SK-N-SH (cell line): ENCODE results near the gene SMLR1. TPM values are rescaled to one million over a fixed set of nuclear protein-coding genes. Genes with fewer than 3 reads are reported as not detected.

Experiments
- CTCF ChIA-PET: fragments of 300-600, 350-600 bp; formaldehyde crosslinking; extraction: SDS; loops from one replicate; lab custom pipeline; 2021; lab: Yijun Ruan, JAX
- POLR2A ChIA-PET: fragments of 350-600 bp; sonication (Branson Sonifier 250); formaldehyde crosslinking; extraction: SDS; loops from one replicate; lab custom pipeline; 2020; ENCODE audit warnings: antibody characterized with exemption, inconsistent platforms; lab: Yijun Ruan, JAX
- DNase-seq: peaks from one replicate; pipeline ENCODE4 v3.0.0; 2012
- H2AFZ ChIP-seq: fragments of 200-600 bp; sonication (generic); 2 replicates; pipeline ENCODE4 v1.8.1; 2016; ENCODE audit warnings: antibody characterized with exemption, mild to moderate bottlenecking, low read depth
- H3F3A ChIP-seq: fragments of 200-600 bp; sonication (generic); replicated peaks from 2 replicates; pipeline ENCODE3; 2016; ENCODE audit warnings: antibody characterized with exemption, mild to moderate bottlenecking; ENCODE audit not compliant: insufficient read depth
- H3K27ac ChIP-seq, 2 experiments: fragments of 200-500 bp in 1 of 2; fragments of 200-600 bp in 1 of 2; sonication (Bioruptor generic) in 1 of 2; sonication (generic), shearing (Covaris generic) in 1 of 2; 2 replicates each; pipeline versions ENCODE4 v1.5.1 to v1.6.1; 2014 to 2016; ENCODE audit warnings: low read depth in 2 of 2, inconsistent platforms in 1 of 2, low read length in 1 of 2, mild to moderate bottlenecking in 1 of 2, mixed read lengths in 1 of 2
- H3K27me3 ChIP-seq: fragments of 200-600 bp; sonication (generic), shearing (Covaris generic); 2 replicates; pipeline ENCODE4 v1.6.1; 2016; ENCODE audit warnings: mixed run types; ENCODE audit not compliant: insufficient read depth
- H3K36me3 ChIP-seq, 2 experiments: fragments of 200-500 bp in 1 of 2; fragments of 200-600 bp in 1 of 2; sonication (Bioruptor generic) in 1 of 2; sonication (generic) in 1 of 2; replicated peaks in 1 of 2; 2 replicates each; pipeline versions ENCODE3 to v1.5.1; 2014 to 2016; ENCODE audit warnings: low read length in 1 of 2, mild to moderate bottlenecking in 1 of 2; ENCODE audit not compliant: insufficient read depth in 2 of 2, control insufficient read depth in 1 of 2
- H3K4me1 ChIP-seq, 2 experiments: fragments of 200-500 bp in 1 of 2; fragments of 200-600 bp in 1 of 2; sonication (Bioruptor generic) in 1 of 2; sonication (generic), shearing (Covaris generic) in 1 of 2; 2 replicates each; pipeline versions ENCODE4 v1.5.1 to v1.6.1; 2014 to 2016; ENCODE audit warnings: low read depth in 1 of 2, low read length in 1 of 2, mixed run types in 1 of 2; ENCODE audit not compliant: insufficient read depth in 2 of 2, control insufficient read depth in 1 of 2
- H3K4me2 ChIP-seq: fragments of 200-600 bp; sonication (generic), shearing (Covaris generic); 2 replicates; pipeline ENCODE4 v1.6.1; 2017; ENCODE audit warnings: mixed run types
- H3K4me3 ChIP-seq, 2 experiments: fragments of 200-500 bp in 1 of 2; fragments of 200-600 bp in 1 of 2; sonication (Bioruptor generic) in 1 of 2; sonication (generic), shearing (Covaris generic) in 1 of 2; 2 replicates each; pipeline versions ENCODE4 v1.5.1 to v1.8.1; 2014 to 2016; ENCODE audit warnings: low read depth in 2 of 2, inconsistent platforms in 1 of 2, low read length in 1 of 2, mild to moderate bottlenecking in 1 of 2, mixed read lengths in 1 of 2, moderate library complexity in 1 of 2
- H3K79me2 ChIP-seq: fragments of 200-600 bp; sonication (generic); 2 replicates; pipeline ENCODE4 v1.8.1; 2017; ENCODE audit warnings: mild to moderate bottlenecking; ENCODE audit not compliant: insufficient read depth
- H3K9ac ChIP-seq: fragments of 200-600 bp; sonication (generic); 2 replicates; pipeline ENCODE4 v1.6.1; 2017; ENCODE audit warnings: mixed run types
- H3K9me2 ChIP-seq: fragments of 200-600 bp; sonication (generic); 2 replicates; pipeline ENCODE4 v1.6.1; 2017; ENCODE audit warnings: mixed run types
- H3K9me3 ChIP-seq: fragments of 200-600 bp; sonication (generic); 2 replicates; pipeline ENCODE4 v1.6.1; 2017; ENCODE audit warnings: mixed run types, mild to moderate bottlenecking, moderate library complexity
- H4K20me1 ChIP-seq: fragments of 200-600 bp; sonication (generic); 2 replicates; pipeline ENCODE4 v1.6.1; 2017; ENCODE audit warnings: mild to moderate bottlenecking, mixed run types; ENCODE audit not compliant: insufficient read depth
- JUND ChIP-seq: IDR thresholded peaks from 2 replicates; pipeline ENCODE4 v1.4.0; 2012
- MXI1 ChIP-seq: IDR thresholded peaks from 2 replicates; pipeline ENCODE4 v1.6.1; 2012; ENCODE audit warnings: mild to moderate bottlenecking, low read depth, low read length, improper control_type of control experiment
- NRF1 ChIP-seq: IDR thresholded peaks from 2 replicates; pipeline ENCODE4 v1.6.1; 2012; ENCODE audit warnings: low read depth, mild to moderate bottlenecking, low read length
- RAD21 ChIP-seq: IDR thresholded peaks from 2 replicates; pipeline ENCODE4 v1.6.1; 2012; ENCODE audit warnings: mild to moderate bottlenecking, low read length
- REST ChIP-seq: IDR thresholded peaks from 2 replicates; pipeline ENCODE4 v1.6.1; 2012; ENCODE audit warnings: mild to moderate bottlenecking, low read depth, low read length, moderate library complexity
- RFX5 ChIP-seq: IDR thresholded peaks from 2 replicates; pipeline ENCODE4 v1.6.1; 2012; ENCODE audit warnings: mild to moderate bottlenecking, improper control_type of control experiment, low read length
- SIN3A ChIP-seq: IDR thresholded peaks from 2 replicates; pipeline ENCODE4 v1.6.1; 2012; ENCODE audit warnings: low read depth, mild to moderate bottlenecking, low read length, moderate library complexity, borderline replicate concordance
- SMC3 ChIP-seq: IDR thresholded peaks from 2 replicates; pipeline ENCODE4 v1.6.1; 2012; ENCODE audit warnings: low read depth, low read length, improper control_type of control experiment
- YY1 ChIP-seq: IDR thresholded peaks from 2 replicates; pipeline ENCODE4 v1.4.0; 2012; ENCODE audit warnings: low read depth, mild to moderate bottlenecking
- WGBS: methylation state at CpG from one replicate; pipeline ENCODE4 v1.1.6; 2017; ENCODE audit warnings: low lambda C conversion rate; 5-methylcytosine and 5-hydroxymethylcytosine counted together
- polyA plus RNA-seq, 3 experiments: library from polyadenylated mRNA; depleted of rRNA; stranded (reverse); fragments of >200 nt; gene quantifications; 2 replicates each; pipeline ENCODE4 v1.2.3, GENCODE V29; 2012
- TF ChIP-seq, protein P1 (sequence below): fragments of 150-350 bp; IDR thresholded peaks from 2 replicates; pipeline ENCODE4 v1.6.1; 2016; ENCODE audit warnings: mild to moderate bottlenecking, low read depth, low read length
- TF ChIP-seq, protein P2 (sequence below): IDR thresholded peaks from 2 replicates; pipeline ENCODE4; 2012

SMLR1 gene
- polyA plus RNA-seq, 1 of the 3 experiments (the other 2 are of a cell fraction), result 0.03 TPM

DNA sequence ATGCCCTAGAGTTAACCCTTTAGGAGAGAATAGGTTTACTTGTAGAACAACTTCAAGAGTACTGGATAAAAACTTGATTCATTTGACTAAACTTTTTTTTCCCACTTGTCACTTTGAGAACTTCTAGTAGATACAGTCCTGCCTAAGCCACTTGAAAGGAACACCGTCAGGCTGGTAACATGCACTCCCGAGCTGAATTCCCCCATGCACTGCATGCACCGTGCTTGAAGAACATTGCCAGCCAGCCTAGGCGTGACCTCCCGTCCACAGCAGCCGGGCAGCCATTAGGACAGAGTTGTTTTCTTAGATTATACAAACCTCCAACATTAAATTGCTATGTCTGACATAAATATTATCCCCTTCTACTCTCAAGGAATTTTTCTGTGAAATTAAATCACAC, 52.6 kb downstream of the SMLR1 start:
- 14% methylated on average over 5 of the region's 6 CpGs for WGBS
- Histone ChIP-seq H3K9me3 (no peaks in the 10 kb centered on the region), H3K4me1 (no peaks in the 10 kb centered on the region), H3K27ac (no peak overlapping the region), H4K20me1 (no peaks in the 10 kb centered on the region), H3K4me2 (no peak overlapping the region), H3K9me2 (no peaks in the 10 kb centered on the region), H2AFZ (no peak overlapping the region), H3K79me2 (no peaks in the 10 kb centered on the region), H3K4me3 (no peak overlapping the region), H3K27me3 (peaks cover 14% of the 10 kb centered on the region; the same call in 1 of the 2 replicates), H3K36me3 (no peaks in the 10 kb centered on the region), H3K9ac (no peak overlapping the region), H3F3A (no peaks in the 10 kb centered on the region)
- POLR2A ChIA-PET, result no interaction called here
- TF ChIP-seq RAD21 (no peak), JUND (no peak), RFX5 (no peak)
- TF ChIP-seq, protein P1, sequence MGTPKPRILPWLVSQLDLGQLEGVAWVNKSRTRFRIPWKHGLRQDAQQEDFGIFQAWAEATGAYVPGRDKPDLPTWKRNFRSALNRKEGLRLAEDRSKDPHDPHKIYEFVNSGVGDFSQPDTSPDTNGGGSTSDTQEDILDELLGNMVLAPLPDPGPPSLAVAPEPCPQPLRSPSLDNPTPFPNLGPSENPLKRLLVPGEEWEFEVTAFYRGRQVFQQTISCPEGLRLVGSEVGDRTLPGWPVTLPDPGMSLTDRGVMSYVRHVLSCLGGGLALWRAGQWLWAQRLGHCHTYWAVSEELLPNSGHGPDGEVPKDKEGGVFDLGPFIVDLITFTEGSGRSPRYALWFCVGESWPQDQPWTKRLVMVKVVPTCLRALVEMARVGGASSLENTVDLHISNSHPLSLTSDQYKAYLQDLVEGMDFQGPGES, result no peak
- DNase-seq, result no peak
- CTCF ChIA-PET, result interaction anchor here (1.2 to 2.6 kb wide), 2 partner anchors 8 to 748 kb away, joined by 3 to 8 read pairs; partner anchors contain the start of gene MED23

DNA sequence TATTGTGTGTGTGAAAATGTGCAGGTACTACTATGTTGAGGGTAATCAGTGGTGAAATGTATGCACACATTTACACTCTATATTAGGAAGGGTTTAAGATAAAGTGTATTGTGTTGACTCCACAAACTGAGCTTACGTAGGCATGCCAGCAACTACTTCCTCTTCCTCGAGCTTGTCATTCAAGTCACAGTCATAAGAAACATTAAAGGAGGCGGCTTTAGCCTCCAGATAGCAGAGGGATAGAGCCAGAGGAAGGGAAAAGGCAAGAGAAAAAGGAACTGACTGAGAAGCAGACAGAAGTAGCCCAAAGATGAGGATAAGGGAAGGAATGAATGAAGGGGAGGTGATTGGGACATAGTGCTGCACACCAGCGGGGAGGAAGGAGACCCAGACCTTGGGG, 55.2 kb downstream of the SMLR1 start:
- no peak for TF ChIP-seq NRF1
- no peak for TF ChIP-seq SIN3A
- no peak for TF ChIP-seq MXI1
- TF ChIP-seq YY1, result no peak
- TF ChIP-seq SMC3, result no peak
- no peak for TF ChIP-seq REST
- TF ChIP-seq, protein P2, sequence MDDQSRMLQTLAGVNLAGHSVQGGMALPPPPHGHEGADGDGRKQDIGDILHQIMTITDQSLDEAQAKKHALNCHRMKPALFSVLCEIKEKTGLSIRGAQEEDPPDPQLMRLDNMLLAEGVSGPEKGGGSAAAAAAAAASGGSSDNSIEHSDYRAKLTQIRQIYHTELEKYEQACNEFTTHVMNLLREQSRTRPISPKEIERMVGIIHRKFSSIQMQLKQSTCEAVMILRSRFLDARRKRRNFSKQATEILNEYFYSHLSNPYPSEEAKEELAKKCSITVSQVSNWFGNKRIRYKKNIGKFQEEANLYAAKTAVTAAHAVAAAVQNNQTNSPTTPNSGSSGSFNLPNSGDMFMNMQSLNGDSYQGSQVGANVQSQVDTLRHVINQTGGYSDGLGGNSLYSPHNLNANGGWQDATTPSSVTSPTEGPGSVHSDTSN, result no peak
- H3K9me3 ChIP-seq, result no peaks in the 10 kb centered on the region
- H3K4me1 ChIP-seq, result no peaks in the 10 kb centered on the region
- no peak overlapping the region for H2AFZ ChIP-seq
- H3K36me3 ChIP-seq, result no peaks in the 10 kb centered on the region
- no peak overlapping the region for H3K9ac ChIP-seq
- 20% methylated on average over 4 of the region's 4 CpGs for WGBS
- H4K20me1 ChIP-seq, result no peaks in the 10 kb centered on the region
- no peaks in the 10 kb centered on the region for H3K79me2 ChIP-seq
- CTCF ChIA-PET, result interaction anchor here (0.5 to 2.6 kb wide), 3 partner anchors 234 to 746 kb away, joined by 3 to 8 read pairs (median 4); partner anchors contain the start of gene MED23
- H3K4me3 ChIP-seq, result no peak overlapping the region
- H3K27me3 ChIP-seq, result peaks cover 18% of the 10 kb centered on the region; the same call in 1 of the 2 replicates
- no peak overlapping the region for H3K27ac ChIP-seq
- H3F3A ChIP-seq, result peaks cover 3% of the 10 kb centered on the region
- POLR2A ChIA-PET, result no interaction called here
- H3K4me2 ChIP-seq, result no peak overlapping the region
- no peaks in the 10 kb centered on the region for H3K9me2 ChIP-seq
- no peak for DNase-seq
